HG02840 (cell line): ENCODE data around the gene NME3.

Source experiments
- ATAC-seq: cut with Tn5 transposase; IDR thresholded peaks from one replicate; pipeline ENCODE4 v1.9.1; 2021; ENCODE audit warnings: mild to moderate bottlenecking, moderate library complexity, moderate number of reproducible peaks; ENCODE audit not compliant: unreplicated experiment, low FRiP score

NME3 gene

DNA sequence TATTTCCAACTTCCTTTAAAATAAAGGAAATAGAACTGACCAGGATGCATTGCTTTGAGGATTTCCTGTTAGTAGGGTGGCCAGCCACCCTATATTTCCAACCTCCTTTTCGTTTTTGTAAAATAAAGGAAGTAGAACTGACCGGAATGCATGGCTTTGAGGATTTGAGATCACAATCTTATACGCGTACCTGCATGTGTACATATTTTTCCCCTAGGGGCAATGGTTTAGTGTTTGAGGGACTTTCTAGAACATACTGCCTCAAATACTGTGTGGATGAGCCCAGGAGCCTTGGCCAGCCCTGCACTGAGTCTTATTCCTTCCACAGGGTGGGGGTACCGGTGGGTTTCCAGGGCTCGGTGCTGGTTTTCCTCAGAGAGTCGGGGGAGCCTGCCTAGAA is 39.7 kb downstream of the NME3 start:
- no peak for ATAC-seq

DNA sequence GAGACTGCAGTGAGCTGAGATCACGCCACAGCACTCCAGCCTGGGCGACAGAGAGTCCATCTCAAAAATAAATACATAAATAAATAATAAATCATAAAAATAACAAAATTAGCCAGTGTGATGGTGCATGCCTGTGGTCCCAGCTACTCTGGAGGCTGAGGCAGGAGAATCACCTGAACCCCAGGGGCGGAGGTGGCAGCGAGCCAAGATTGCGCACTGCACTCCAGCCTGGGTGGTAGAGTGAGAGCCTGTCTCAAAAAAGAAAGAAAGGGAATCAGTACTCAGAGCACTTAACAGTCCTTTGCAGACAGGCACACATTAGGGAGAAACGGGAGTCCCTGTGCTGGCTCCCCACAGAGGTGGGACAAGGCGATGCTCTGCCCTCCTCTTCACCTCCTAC is 40.3 kb downstream of the NME3 start:
- ATAC-seq: no peak

DNA sequence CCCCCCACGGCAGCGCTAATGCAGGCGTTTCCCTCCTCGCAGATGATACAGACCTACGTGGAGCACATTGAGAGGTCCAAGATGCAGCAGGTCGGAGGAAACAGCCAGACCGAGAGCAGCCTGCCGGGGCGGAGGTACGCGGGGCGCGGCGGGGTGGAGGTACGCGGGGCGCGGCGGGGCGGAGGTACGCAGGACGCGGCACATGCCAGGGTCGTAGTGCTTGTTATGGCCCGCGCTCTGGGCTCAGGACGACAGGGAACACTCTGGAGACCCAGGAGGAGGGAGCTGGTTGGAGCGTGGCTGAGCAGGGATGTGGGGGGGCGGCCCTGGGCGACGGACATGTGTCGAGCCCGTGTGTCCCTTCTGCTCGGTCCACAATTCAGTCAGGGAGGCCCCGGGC is 41.9 kb downstream of the NME3 start:
- ATAC-seq: no peak

DNA sequence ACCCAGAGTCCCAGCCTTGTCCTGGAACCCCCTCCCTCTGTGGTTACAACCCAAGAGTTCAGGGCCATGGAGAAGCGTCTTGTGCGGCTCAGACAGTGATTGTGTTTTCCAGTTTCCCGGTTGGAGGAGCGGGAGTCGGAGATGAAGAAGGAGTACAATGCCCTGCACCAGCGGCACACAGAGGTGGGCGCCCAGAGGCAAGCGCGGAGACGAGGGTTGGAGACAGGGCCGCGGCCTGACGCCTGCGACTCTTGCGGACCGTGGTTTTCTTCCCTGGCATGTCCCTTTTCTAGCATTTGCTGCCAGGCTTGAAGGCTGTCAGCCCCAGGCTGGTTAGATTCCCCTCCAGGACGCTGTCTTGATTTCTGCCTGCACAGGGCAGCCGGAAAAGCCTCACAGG is 42.3 kb downstream of the NME3 start:
- ATAC-seq: no peak

DNA sequence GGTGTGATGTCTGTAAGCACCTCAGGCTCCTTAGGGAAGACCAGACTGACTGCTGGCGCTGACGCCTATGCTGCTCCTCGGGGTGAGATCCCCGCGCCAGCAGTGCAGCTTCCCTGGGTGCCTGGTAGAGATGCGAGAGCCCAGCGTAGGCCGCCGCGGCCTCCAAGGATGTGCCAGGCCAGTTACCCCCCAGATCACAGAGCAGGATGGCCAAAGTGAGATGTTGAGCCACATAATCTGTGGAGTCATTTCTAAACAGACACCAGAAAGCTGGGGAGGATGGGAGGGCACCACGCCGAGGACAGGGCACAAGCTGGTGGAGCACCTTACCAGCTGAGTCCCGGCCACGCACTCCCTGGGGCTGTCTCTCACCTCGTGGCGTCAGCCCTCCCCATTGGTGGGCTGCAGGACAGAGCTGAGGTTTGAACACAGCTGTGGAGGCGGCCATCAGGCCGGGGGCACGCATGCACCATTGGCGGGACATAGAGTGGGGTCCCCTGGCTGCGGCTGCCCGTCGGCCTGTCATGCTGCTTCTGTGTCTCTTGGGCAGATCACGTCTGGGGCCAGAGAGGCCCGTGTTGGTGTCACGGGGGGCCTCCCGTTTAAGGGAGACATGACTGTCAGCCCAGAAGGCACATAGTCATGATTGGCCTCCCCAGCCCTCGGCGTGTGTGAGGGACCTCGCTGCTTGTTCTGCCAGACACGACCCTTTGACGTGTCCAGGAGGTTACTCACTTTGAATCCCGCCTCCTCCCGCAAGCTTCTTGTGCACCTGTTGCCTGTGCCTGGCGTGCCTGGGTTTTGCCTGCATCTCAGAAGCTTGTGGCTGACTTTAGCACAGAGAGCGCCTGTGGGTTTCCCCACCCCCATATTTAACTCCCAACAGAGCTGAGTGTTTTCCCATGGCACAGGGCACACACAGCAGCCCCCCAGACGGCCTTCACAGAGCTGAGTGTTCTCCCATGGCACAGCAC is 43.4 kb downstream of the NME3 start:
- ATAC-seq: no peak

DNA sequence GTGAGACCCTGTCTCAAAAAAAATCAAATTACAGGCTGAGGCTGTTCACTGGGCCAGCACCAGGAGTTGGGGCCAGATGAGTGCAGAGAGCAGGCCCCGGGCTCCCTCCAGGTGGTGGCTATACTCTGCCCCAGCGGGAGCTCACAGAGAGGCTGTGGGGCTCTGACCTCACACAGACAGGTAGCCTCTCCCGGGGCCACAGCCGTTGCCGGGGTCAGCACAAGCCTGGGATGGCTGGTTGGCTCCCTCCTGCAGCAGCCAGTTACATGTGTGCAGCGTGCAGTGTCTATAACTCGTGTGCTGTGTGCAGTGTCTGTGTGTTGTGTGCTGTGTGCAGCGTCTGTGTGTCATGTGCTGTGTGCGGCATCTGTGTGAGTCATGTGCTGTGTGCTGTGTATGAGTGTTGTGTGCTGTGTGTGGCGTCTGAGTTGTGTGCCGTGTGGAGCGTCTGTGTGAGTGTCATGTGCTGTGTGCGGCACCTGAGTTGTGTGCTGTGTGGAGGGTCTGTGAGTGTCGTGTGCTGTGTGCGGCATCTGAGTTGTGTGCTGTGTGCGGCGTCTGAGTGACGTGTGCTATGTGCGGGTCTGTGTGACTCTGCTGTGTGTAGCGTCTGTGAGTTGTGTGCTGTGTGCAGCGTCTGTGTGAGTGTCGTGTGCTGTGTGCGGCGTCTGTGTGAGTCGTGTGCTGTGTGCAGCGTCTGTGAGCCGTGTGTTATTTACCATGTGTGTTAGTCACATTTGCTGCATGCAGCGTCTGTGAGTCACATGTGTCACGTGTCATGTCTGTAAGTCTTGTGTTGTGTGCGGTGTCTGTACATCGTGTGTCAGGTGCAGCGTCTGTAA is 44.5 kb downstream of the NME3 start:
- no peak for ATAC-seq

DNA sequence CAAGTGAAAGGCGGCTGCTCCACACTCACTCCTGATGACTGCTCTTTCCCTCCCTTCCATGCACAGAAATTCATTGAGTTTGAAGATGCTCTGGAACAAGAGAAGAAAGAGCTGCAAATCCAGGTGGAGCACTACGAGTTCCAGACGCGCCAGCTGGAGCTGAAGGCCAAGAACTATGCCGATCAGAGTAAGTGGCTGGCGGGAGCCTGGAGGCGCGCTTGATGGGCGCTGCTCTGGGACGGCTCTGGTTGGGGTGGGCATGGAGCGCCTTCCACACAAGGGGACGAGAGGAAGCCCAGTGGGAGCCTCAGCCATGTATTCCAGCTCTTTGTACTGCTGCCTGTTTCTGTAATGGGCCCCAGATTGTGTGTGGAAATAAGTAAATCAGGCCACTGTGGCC is 46.9 kb downstream of the NME3 start:
- ATAC-seq: no peak

DNA sequence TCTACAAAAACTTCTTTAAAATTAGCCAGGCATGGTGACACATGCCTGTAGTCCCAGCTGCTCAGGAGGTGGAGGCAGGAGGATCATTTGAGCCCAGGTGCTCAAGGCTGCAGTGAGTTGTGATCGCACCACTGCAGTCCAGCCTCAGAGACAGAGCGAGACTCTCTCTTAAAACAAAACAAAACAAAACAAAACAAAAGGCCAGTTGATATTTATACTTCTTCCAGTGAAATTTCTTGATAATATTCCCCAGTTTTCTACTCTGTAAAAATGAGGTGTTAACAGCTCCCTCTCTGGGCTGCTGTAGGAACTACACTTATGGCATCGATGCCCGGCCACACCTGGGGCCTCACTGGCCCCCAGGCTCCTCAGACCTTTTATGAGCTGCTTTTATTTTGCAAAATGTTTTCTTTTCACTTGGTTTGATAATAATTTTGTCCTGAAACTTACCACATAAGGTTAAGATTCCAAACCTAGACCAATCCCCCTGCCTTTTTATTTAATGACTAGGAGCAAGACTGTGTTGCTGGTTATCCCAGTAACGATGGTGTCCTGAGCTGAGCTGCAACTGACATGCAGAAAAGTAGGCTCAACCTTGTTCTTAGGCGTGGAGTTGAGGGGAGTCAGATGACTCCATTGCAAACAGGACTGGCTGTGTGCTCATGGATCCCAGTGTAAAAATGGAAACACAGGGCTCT is 47.7 kb downstream of the NME3 start:
- no peak for ATAC-seq

DNA sequence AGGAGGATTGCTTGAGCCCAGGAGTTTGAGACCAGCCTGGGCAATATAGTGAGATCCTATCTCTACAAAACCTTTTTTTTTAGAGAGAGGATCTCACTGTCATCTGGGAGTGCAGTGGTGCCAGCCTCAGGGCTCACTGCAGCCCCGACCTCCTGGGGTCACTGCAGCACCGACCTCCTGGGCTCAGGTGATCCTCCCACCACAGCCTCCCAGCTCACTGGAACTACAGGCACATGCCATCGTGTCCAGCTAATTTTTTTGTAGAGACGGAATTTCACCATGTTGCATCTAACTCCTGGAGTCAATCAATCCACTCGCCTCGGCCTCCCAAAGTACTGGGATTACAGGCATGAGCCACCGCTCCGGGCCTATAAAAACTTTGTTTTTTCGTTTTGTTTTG is 50.0 kb downstream of the NME3 start:
- ATAC-seq: no peak
